WERI-Rb-1 (cell line): ENCODE data around the gene TESK2.
A peak's percentile ranks its signal among the peaks of the same experiment; 100 is the strongest.

Source experiments
- DNase-seq: peaks from one replicate; pipeline ENCODE4 v3.0.0-alpha.2; 2020
- H3K27ac ChIP-seq: fragments of 250-450 bp; sonication (Bioruptor Pico); 2 replicates; pipeline ENCODE4 v1.5.1; 2020; ENCODE audit warnings: mild to moderate bottlenecking, moderate library complexity
- H3K27me3 ChIP-seq: fragments of 250-450 bp; sonication (Bioruptor Pico); 2 replicates; pipeline ENCODE4 v1.5.1; 2021; ENCODE audit warnings: mild to moderate bottlenecking, low read depth, moderate library complexity; ENCODE audit not compliant: insufficient read depth, severe bottlenecking
- H3K36me3 ChIP-seq: fragments of 250-450 bp; sonication (Bioruptor Pico); 2 replicates; pipeline ENCODE4 v1.5.1; 2020; ENCODE audit warnings: mild to moderate bottlenecking, moderate library complexity
- H3K4me3 ChIP-seq: 2 replicates; pipeline ENCODE4 v1.5.1; 2011; ENCODE audit warnings: low read depth, mild to moderate bottlenecking, control low read depth, low read length
- H3K9me3 ChIP-seq: fragments of 250-450 bp; sonication (Bioruptor Pico); 2 replicates; pipeline ENCODE4 v1.5.1; 2021; ENCODE audit warnings: mild to moderate bottlenecking, moderate library complexity; ENCODE audit not compliant: severe bottlenecking
- TF ChIP-seq, protein P1 (sequence below): IDR thresholded peaks from 2 replicates; pipeline ENCODE4 v1.5.1; 2011; ENCODE audit warnings: low read depth, mild to moderate bottlenecking, control low read depth, inconsistent platforms, low read length

TESK2 gene

DNA sequence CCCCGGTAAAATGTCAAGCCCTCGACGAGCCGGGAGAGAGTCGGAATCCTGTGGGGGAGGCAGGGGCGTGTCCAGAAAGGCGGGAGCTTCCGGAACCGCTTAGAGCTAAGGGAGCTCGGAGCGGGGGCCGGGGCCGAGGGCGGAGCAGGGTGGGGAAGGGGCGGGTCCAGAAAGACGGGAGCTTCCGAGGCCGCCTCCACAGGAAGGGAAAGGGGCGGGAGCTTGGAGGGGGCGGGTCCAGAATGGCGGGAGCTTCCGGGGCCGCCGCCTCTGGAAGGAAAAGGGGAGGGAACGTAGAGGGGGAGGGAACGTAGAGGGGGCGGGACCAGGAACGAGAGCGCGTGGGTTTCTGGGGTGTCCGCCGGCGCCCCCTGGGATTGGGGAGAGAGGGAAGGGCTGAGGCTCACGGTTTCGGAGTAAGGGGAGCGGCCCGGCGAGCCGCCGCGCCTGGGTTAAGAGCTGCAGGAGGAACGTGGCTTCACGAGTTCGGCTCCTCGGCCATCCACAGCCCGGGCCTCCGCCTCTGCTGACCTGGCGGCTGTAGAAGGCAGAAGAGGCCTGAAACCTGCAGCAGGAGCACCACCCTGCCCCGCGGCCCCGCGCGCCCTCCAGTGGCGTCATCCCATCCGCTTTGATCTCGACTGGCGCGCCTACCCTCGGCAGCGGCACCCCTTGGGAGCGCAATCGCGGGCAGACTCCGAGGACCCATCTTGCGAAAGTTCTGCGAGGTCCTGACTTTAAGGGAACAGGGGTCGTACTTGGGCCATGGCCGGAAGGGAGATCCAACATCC, 187.2 kb downstream of the TESK2 start:
- H3K27ac ChIP-seq = peak overlapping the region; percentile 86
- no peaks in the 10 kb centered on the region for H3K9me3 ChIP-seq
- DNase-seq = peak; percentile 98
- peak overlapping the region; percentile 77 for H3K4me3 ChIP-seq
- TF ChIP-seq, protein P1, sequence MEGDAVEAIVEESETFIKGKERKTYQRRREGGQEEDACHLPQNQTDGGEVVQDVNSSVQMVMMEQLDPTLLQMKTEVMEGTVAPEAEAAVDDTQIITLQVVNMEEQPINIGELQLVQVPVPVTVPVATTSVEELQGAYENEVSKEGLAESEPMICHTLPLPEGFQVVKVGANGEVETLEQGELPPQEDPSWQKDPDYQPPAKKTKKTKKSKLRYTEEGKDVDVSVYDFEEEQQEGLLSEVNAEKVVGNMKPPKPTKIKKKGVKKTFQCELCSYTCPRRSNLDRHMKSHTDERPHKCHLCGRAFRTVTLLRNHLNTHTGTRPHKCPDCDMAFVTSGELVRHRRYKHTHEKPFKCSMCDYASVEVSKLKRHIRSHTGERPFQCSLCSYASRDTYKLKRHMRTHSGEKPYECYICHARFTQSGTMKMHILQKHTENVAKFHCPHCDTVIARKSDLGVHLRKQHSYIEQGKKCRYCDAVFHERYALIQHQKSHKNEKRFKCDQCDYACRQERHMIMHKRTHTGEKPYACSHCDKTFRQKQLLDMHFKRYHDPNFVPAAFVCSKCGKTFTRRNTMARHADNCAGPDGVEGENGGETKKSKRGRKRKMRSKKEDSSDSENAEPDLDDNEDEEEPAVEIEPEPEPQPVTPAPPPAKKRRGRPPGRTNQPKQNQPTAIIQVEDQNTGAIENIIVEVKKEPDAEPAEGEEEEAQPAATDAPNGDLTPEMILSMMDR = peak; percentile 85
- no peaks in the 10 kb centered on the region for H3K36me3 ChIP-seq
- no peaks in the 10 kb centered on the region for H3K27me3 ChIP-seq

DNA sequence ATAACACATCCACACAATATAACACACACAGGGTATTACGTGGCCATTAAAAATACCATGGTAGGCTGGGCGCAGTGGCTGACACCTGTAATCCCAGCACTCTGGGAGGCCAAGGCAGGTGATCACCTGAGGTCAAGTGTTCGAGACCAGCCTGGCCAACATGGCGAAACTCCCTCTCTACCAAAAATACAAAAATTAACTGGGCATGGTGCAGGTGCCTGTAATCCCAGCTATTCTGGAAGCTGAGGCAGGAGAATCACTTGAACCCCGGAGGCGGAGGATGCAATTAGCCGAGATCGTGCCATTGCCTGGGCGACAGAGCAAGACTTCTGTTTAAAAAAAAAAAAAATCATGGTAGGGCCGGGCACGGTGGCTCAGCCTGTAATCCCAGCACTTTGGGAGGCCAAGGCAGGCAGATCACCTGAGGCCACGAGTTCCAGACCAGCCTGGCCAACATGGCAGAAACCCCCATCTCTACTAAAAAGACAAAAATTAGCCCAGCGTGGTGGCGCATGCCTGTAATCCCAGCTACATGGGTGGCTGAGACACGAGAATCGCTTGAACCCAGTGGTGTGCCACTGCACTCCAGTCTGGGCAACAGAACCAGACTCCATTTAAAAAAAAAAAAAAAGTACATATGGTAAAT, 188.3 kb downstream of the TESK2 start:
- Histone ChIP-seq H3K9me3 (no peaks in the 10 kb centered on the region), H3K27ac (peak overlapping the region; percentile 81), H3K36me3 (no peaks in the 10 kb centered on the region), H3K4me3 (peak overlapping the region; percentile 77), H3K27me3 (no peaks in the 10 kb centered on the region)
- TF ChIP-seq, protein P1 = no peak
- no peak for DNase-seq

DNA sequence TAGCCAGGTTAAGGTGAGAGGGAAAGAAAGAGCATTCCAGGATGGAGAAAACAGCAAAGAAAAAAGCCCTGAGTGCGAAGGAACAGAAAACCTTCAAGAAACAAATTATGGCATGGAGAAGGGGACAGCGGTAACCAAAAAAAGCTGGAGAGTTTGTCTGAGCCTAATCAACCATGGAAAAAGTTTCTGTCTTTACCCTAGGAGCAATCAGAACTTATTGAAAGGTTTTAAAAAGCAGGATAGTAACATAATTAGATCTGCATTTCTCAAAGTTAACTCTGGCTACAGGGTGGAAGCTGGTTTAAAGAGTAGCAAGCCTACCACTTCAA, 190.3 kb downstream of the TESK2 start:
- DNase-seq = no peak
- Histone ChIP-seq H3K9me3 (no peaks in the 10 kb centered on the region), H3K27me3 (no peaks in the 10 kb centered on the region), H3K4me3 (no peak overlapping the region), H3K27ac (no peak overlapping the region), H3K36me3 (no peaks in the 10 kb centered on the region)
- TF ChIP-seq, protein P1 = no peak

DNA sequence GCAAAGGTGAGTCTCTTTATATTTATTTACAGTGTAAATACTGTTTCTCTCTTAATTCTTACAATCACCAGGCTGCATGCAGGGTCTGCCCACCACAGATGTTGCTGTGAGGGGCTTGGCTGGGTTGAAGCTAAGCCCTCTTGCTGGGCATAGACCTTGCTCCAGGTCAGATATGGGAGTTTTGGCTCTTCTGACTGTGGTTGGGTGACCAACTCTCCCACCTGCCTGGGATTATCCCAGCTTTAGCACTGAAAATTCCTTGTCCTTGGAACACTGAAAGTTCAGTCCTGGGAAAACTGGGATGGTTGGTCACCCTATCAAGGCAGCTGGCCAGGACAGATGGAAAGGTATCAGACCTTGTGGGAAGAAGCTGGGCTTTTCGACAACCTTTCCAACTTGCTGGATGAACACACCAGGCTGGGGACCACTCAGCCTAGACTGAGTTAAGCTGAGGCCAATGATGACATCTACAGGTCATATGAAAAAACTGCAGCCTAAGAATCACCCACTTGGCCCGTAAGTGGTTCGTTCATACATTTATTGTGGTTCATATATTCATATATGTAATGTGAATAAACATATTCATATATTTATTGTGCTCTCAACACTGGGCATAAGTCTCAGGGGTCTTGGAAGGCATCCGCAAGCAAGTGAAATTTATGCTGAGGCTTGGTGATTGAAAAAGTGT, 190.8 kb downstream of the TESK2 start:
- no peaks in the 10 kb centered on the region for H3K9me3 ChIP-seq
- no peak overlapping the region for H3K27ac ChIP-seq
- no peaks in the 10 kb centered on the region for H3K36me3 ChIP-seq
- TF ChIP-seq, protein P1 = peak; percentile 71
- H3K27me3 ChIP-seq = no peaks in the 10 kb centered on the region
- H3K4me3 ChIP-seq = no peak overlapping the region
- peak; percentile 59 for DNase-seq

DNA sequence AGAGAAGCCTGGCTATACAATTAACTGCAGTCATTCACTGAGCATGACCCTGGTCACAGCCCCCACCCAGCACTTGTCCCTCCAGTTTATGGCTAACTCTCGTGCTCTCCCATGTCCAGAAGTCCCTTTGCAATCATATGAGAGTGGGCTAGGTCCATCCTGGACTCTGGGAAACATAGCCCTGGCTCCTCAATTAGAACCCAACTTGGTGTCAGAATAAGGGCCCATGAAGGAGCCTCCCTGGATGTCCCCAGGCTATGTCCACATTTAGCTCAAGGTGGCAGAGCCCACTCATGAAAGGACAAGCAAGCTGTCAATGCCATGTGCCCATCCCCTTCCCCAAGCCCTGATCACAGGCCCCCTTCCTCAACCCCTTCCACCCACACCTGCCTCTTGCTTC, 191.7 kb downstream of the TESK2 start:
- no peaks in the 10 kb centered on the region for H3K36me3 ChIP-seq
- H3K9me3 ChIP-seq = no peaks in the 10 kb centered on the region

More for the DNA sequence above, 191.7 kb downstream of the TESK2 start:
- Histone ChIP-seq H3K27ac (no peak overlapping the region), H3K4me3 (no peak overlapping the region), H3K27me3 (no peaks in the 10 kb centered on the region)
- TF ChIP-seq, protein P1 = no peak
- no peak for DNase-seq
